KBM-7 (cell line): Measurements from ENCODE around the gene KRT13.

Experiments
- DNase-seq: peaks from one replicate; pipeline ENCODE4 v3.0.0-alpha.2; 2015
- in situ Hi-C: fragments of 300-500 bp; cut with MboI; formaldehyde crosslinking; loops from 2 replicates; pipeline ENCODE4 v1.14.3; 2020; ENCODE audit warnings: low sequenced_read_pairs, low pct_unique_long_range_greater_than_20kb, mixed read lengths

The KRT13 gene

DNA sequence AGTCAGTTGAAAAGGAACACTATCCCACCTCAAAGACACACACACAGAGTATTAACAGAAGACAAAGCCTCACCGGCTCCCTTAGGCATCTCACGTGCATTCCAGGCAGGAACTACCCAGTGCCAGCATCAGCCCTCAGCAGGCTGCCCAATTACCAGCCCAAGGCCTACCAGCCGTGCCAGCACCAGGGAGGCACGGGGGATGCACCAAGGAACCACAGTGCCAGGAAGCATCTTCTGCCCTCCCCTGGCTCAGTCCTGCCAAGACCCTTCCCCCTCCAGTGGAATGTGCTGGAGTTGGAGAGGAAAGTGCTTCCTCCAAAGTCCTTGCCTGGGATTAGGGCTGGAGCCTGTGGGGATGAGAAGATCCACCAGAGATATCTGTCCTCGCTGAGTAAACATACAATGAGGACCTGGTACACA is 33.7 kb upstream of the KRT13 start:
- in situ Hi-C loops, result no loop called here
- DNase-seq, result no peak

DNA sequence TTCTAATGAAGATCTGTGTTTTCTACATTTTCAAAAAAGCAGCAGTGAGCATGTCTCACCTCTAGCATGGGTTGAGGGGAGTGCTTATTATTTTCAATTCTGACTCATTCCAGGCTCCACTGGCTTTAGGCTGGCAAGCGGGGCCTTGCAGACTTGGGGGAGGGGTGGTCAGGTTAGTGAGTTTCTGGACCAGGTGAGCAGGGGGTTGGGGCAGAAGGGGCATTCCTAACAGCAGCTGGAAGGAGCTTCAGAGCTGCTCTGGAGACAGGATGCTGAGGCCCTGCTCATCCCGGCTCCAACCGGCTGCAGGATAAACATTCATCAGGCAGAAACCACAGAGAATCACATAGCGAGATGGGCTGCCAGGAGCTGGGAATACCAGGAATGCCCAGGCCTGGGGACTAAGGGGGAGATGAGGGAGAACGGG is 33.2 kb upstream of the KRT13 start:
- DNase-seq, result no peak
- in situ Hi-C loops, result no loop called here

- DNase-seq, result no peak
- in situ Hi-C loops, result no loop called here
These were observed 32.6 kb upstream of the KRT13 start for GRCh38 chr17:41537990-41538389.

DNA sequence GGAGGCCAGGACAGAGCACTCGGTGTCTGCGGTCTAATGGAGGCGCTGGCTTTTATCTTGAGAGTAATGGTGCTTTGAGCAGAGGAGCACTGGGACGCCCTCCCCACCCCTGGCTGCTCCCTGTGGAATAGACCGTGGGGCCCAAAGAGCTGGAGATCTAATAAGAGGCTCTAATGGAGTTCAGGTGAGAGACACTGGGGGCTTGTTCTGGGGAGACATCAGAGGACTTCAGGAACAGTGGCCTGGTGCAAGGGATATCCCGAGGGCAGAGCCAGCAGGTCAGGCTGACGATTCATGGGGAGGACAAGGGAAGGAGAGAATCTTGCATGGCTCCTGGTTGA is 32.2 kb upstream of the KRT13 start:
- DNase-seq, result no peak
- in situ Hi-C loops, result no loop called here

DNA sequence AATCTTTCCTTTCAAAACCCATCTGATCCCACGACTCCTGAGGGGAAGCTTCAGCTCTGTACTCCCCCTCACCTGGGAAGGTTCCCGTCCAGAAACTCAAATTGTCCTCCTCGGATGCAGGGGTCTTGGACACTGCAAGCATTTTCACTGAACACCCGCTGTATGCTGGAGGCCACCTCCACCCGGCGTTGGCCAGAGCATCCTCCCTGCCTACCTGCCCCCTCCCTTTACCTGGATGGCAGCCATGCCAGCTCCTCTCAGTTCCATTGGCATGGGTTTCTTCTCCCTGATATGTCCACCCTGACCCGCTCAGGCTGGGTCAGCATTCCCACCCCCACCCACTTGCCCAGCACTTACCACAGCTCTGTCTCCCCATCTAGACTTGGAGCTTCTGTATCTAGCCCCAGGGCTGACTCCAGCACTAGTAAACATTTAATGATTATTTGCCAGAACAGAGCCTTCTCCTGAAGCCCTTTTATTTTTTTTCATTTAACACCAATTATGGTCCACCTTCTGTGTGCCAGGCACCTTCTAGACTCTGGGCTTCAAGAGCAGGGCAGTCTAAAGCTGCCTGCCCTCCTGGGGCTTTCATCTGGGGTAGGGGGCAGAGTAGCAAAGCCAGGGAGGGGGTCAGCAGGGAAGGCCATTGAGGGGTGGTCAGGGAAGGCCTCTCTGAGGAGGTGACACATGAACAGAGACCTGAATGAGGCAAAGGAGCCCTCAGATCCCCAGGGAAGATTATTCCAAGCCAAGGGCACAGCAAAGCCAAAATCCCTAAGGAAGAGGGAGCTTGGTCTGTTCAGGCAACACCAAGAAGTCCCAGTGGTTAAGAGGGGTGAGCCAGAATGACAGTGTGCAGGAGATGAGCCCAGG is 31.6 kb upstream of the KRT13 start:
- in situ Hi-C loops, result no loop called here
- DNase-seq, result no peak

DNA sequence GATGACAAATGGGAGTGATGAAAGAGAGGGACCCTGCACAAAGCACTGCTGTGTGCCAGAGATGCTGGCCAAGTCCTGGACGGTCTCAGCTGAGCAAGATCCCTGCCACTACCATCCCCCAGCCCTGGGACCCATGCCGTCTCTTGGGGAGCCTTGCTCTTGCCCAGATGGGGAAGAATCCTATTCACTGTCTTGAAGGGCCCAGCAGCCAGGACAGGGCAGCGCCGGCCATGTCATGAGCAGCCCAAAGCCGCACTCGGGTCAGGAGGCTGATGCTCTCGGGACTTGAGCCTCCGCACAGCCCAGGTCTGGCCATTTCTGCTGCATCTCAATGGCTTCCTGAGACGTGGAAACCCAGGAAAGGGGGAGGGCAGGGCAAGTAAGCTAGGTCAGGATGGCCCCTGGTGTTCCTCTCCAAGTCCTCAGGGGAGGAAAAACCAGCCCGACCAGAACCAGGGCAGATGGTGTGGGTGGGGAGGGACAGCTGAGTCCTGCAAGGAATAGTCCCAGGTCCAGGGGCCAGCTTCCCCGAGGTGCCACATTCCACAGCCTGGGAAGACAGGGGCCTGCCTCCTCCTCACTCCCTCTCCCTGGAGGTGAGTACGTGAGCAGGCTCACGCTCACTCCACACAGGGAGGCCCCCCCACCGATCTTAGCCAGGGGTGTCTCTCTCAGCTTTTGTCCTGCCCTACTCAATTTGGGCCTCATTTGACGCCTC is 30.5 kb upstream of the KRT13 start:
- DNase-seq, result no peak
- in situ Hi-C loops, result no loop called here

DNA sequence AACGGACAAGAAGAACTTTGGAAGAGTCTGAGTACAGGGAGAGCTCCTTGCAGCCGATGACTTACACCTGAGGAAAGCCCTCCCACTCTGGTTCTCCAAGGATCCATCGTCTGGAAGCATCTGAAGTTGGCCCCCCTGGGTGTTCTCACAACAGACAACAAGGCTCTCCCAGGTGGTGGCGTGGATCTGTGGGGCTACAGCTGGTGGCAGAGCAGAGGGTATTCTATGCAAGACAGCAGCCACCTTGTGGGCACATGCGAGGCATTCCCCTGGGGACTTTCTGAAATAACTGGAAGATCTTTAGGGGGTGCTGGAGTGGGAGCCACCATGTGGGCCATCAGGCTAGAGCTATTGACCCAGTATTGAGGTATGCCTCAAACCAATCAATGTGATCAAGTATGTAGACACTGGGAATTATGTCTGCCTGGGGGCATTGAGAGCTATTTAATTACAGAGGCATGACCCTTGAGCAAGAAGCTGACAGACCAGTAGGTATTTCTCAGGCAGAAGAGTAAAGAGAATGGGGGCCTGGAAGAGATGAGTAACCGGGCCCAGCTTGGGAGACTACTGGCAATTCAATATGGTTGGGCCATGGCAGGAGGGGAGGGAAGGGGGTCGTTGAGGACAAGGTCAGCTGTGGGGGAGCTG is 29.6 kb upstream of the KRT13 start:
- in situ Hi-C loops, result no loop called here

DNA sequence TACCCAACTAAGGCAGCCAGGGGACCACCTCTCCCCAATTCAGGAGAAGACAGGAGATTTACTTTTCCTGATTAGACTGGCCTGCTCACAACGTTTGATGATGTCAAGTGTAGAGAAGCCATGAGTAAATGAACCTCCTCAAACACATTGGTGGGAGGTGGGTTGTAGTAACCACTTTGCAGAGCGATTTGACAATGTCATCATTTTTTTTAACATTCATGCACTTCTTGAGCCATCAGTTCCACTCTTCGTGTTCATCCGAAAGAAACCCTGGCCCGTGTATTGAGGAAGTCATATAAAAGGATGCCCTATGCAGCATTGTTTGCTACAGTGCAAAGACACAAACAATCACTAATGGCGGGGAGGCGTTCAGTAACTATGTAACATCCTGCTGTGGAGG is 28.2 kb upstream of the KRT13 start:
- no peak for DNase-seq
- in situ Hi-C loops, result no loop called here

More for the DNA sequence above, 29.6 kb upstream of the KRT13 start:
- DNase-seq, result no peak

DNA sequence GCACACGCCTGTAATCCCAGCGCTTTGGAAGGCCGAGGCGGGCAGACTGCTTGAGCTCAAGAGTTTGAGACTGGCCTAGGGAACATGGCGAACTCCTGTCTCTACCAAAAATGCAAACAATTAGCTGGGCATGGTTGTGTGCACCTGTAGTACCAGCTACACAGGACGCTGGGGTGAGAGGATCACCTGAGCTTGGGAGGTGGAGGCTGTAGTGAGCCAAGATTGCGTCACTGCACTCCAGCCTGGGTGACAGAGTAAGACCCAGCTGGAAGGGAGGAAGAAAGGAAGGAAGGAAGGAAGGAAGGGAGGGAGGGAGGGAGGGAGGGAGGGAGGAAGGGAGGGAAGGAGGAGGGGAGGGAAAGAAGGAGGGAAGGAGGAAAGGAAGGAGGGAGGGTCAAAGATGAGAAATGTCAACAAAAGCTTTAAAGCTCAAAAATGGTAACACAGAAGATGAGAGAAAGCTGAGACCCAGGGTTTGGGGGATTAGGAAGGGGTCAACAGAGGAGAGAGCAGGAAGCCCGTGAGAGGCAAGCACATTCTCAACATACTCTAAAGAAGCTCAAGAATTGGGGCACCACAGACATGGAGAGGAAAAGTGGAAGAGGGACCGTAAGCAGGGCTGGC is 27.6 kb upstream of the KRT13 start:
- in situ Hi-C loops, result no loop called here
- DNase-seq, result no peak

- DNase-seq, result no peak
- in situ Hi-C loops, result no loop called here
These were observed 26.6 kb upstream of the KRT13 start for GRCh38 chr17:41531993-41532392.

DNA sequence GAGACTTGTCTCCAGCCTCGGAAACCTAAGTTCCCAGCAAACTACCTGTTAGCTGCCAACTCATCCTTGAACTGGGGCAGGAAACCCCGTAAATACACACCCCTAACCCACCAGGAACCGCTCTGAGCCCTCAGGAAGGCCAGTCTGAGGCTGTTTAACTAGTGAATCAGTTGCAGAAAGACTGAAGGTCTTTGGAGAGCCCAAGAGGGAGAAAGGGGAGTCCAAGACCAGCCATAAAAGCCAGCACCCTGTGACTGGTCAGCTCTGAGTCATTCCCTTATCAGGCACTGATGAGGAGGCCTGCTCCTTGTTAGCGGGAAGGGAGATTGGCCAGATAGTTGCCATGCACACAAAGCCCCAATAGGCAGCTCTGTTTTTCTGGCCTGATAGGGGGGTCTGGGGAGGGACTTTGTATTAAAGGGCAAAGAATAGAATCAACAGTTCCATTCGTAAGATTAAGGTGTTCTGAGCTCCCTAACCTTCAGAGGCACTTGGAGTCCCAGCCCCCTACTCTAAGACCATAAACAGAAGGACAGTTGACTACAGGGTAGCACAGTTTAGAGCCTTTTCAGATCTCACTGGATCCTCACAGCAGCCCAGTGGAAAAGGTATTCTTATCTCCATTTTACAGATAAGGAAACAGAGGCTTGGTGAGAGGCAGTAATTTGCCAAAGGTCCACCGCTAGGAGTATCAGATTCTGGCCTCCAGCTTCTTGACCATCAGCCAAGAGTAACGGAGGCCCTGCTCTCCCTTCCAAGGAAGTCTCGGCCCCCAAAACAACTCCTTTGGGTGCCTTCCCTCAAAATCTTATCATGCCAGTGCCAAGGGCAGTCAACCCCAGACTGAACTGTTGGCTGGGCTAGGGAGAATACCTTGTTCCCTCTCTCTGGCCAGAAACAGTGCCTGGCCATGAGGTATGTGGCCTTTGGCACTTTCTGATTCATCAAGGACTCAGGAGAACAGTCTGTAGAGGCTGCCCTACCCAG is 24.9 kb upstream of the KRT13 start:
- DNase-seq, result no peak
- in situ Hi-C loops, result no loop called here

DNA sequence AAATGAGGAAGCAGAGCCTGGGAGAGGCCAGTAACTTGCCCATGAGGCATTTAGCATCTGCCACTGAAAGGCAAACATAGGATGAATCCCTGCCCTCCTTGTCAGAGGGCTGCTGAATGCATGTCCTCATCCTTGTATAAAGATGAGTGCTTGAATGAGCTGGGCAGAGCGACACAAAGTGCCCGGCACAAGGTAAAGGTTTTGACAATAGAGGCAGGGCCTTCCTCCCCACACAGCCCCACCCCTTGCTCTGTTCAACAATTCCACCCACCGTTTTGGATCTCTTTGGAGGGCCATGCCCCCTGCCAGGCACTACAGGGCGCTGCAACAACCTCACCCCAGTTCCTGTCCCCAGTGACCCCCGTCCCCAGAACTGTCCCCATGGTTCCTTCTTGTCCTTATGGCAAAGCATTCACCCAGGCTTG is 24.1 kb upstream of the KRT13 start:
- DNase-seq, result no peak
- in situ Hi-C loops, result no loop called here

DNA sequence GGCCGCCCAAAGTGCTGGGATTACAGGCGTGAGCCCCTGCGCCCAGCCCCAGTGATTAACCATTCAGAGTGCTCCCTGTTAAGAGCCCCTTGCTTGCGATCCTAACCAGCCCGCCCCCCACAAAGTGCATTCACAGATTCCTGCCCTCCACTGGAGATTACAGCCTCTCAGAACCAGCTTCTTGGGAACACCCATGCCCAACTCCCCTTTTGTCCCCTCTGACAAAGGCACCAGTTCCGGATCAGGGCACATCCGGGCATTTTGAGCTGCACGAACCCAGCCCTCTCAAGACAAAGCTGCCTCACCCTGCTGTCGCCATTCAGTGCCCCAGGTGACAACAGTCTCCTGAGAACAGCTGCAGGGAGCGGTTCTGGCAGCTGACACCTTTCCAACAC is 23.5 kb upstream of the KRT13 start:
- in situ Hi-C loops, result no loop called here
- DNase-seq, result no peak

DNA sequence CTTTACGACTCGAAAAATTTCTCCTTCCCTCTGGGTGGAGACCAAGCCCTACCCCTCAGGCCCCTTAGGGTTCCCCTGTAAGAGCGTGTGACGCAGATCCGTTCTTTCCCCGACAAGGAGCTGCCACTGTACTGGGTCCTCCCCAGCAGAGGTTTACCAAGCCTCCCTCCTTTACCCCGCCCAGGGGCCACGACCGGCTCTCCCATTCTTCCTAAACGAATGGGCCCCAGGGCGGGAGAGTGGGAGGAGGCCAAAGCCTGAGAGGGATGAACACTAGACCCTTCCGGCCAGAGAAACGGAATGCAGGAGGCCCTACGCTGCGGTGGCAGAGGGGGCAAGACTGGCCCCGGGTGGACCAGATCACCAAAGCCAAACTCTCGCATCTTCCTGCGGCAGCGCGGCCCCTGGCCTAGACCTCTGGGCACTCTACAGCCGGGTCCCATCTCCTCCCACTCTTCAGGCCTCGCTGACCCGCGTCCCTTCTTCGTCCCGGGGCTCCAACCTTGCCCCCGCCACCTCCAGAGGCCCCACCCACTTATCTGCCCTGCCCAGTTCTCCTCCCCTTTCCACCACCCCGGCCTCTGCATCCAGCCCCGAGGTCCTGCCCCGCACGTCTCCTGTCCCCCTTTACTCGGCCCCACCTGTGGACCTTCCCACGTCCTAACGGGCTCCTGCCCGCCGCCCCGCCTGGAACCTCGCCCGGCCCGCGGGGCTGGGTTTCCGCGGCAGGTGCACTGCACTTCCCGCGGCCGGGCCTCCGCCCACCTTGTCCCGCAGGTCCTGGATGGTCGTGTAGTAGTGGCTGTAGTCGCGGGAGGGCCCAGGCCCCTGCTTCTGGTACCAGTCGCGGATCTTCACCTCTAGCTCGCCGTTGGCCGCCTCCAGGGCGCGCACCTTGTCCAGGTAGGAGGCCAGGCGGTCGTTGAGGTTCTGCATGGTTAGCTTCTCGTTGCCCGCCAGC is 21.9 kb upstream of the KRT13 start:
- in situ Hi-C loops, result no loop called here

DNA sequence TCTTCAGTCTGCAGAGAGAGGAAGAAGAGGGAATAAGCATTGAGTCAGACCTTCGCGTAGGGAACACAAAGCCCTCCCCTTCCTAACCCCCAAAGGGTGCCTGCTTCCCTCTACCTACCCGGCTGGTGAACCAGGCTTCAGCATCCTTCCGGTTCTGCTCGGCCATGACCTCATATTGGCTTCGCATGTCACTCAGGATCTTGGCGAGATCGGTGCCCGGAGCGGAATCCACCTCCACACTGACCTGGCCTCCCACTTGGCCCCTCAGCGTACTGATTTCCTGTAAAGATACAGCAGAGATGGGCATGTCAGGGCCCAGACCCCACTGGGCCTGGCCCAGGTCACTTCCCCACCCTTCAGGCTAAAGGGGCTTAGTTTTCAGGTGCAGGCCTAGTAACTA is 18.8 kb upstream of the KRT13 start:
- in situ Hi-C loops, result loop anchor here (25.0 kb wide), 1 partner anchor 612 kb away; no protein-coding TSS in a partner anchor
- no peak for DNase-seq

More for the DNA sequence above, 21.9 kb upstream of the KRT13 start:
- no peak for DNase-seq

GRCh38 chr17:41523787-41524186 is 18.4 kb upstream of the KRT13 start:
- no peak for DNase-seq
- in situ Hi-C loops, result loop anchor here (25.0 kb wide), 1 partner anchor 611 kb away; no protein-coding TSS in a partner anchor

GRCh38 chr17:41523225-41523593 is 17.8 kb upstream of the KRT13 start:
- no peak for DNase-seq
- in situ Hi-C loops, result loop anchor here (25.0 kb wide), 1 partner anchor 611 kb away; no protein-coding TSS in a partner anchor
